Measurements from ENCODE around the gene ID2. TPM values are rescaled to one million over a fixed set of nuclear protein-coding genes. Genes with fewer than 3 reads are reported as not detected.
A peak's percentile ranks its signal among the peaks of the same experiment; 100 is the strongest.

ID2 gene
- total RNA-seq, 3 donors from 2014 or later = 240 to 305 (median 260) TPM

GRCh38 chr2:8644605-8645175 is 37.2 kb upstream of the ID2 start:
- no peak overlapping the region for H3K4me3 ChIP-seq
- intact Hi-C loops (cut with DNase I; ENCODE audit: low total_unique reads) = no loop called here

GRCh38 chr2:8645176-8645831 is 36.6 kb upstream of the ID2 start:
- intact Hi-C loops (cut with DNase I; ENCODE audit: low total_unique reads) = no loop called here
- Histone ChIP-seq H3K9me3 (no peaks in the 10 kb centered on the region), H3K4me3 (no peak overlapping the region), H3K27ac (no peak overlapping the region), H3K4me1 (no peaks in the 10 kb centered on the region), H3K36me3 (no peaks in the 10 kb centered on the region), H3K27me3 (no peaks in the 10 kb centered on the region)
- DNase-seq (ENCODE audit: low spot score in 2 of 2) = no peak
- TF ChIP-seq CTCF (IDR thresholded peaks at IDR 0.05) (no peak), POLR2AphosphoS5 (IDR thresholded peaks at IDR 0.05) (no peak), POLR2A (IDR thresholded peaks at IDR 0.05) (no peak)

More at GRCh38 chr2:8644605-8645175, 37.2 kb upstream of the ID2 start:
- no peak overlapping the region for H3K27ac ChIP-seq
- no peak for DNase-seq (ENCODE audit: low spot score in 2 of 2)
- no peaks in the 10 kb centered on the region for H3K27me3 ChIP-seq
- no peaks in the 10 kb centered on the region for H3K36me3 ChIP-seq
- H3K9me3 ChIP-seq = no peaks in the 10 kb centered on the region
- H3K4me1 ChIP-seq = no peaks in the 10 kb centered on the region
- TF ChIP-seq POLR2AphosphoS5 (IDR thresholded peaks at IDR 0.05) (no peak), POLR2A (IDR thresholded peaks at IDR 0.05) (no peak), CTCF (IDR thresholded peaks at IDR 0.05) (no peak)

GRCh38 chr2:8646731-8647461 is 35.0 kb upstream of the ID2 start:
- no peaks in the 10 kb centered on the region for H3K36me3 ChIP-seq
- DNase-seq (ENCODE audit: low spot score in 2 of 2) = peak in 1 of 2 donors; percentile 22
- no peaks in the 10 kb centered on the region for H3K9me3 ChIP-seq
- H3K4me3 ChIP-seq = no peak overlapping the region
- H3K4me1 ChIP-seq = no peaks in the 10 kb centered on the region
- no peak overlapping the region for H3K27ac ChIP-seq
- intact Hi-C loops (cut with DNase I; ENCODE audit: low total_unique reads) = no loop called here
- TF ChIP-seq CTCF (IDR thresholded peaks at IDR 0.05) = no peak
- TF ChIP-seq POLR2AphosphoS5 (IDR thresholded peaks at IDR 0.05) = no peak
- no peak for TF ChIP-seq POLR2A (IDR thresholded peaks at IDR 0.05)
- H3K27me3 ChIP-seq = no peaks in the 10 kb centered on the region

- Histone ChIP-seq H3K4me3 (no peak overlapping the region), H3K9me3 (no peaks in the 10 kb centered on the region)
Observed at GRCh38 chr2:8647462-8647857, 34.4 kb upstream of the ID2 start.

More at GRCh38 chr2:8647462-8647857, 34.4 kb upstream of the ID2 start:
- Histone ChIP-seq H3K36me3 (no peaks in the 10 kb centered on the region), H3K27me3 (no peaks in the 10 kb centered on the region), H3K4me1 (no peaks in the 10 kb centered on the region), H3K27ac (no peak overlapping the region)
- peak in 1 of 2 donors; percentile 15 for DNase-seq (ENCODE audit: low spot score in 2 of 2)
- no peak for TF ChIP-seq POLR2AphosphoS5 (IDR thresholded peaks at IDR 0.05)
- no peak for TF ChIP-seq CTCF (IDR thresholded peaks at IDR 0.05)
- no peak for TF ChIP-seq POLR2A (IDR thresholded peaks at IDR 0.05)
- intact Hi-C loops (cut with DNase I; ENCODE audit: low total_unique reads) = no loop called here

Measured in breast epithelium (tissue), 4 donors.